GM04504 (cell line): ENCODE measurements around the gene FAAP100.

ENCODE experiments used
- DNase-seq: peaks from one replicate; pipeline ENCODE4 v3.0.0-alpha.2; 2012; ENCODE audit warnings: low read depth

The FAAP100 gene

GRCh38 chr17:81524865-81525159, 27.3 kb downstream of the FAAP100 start:
- DNase-seq = no peak

- DNase-seq = no peak
Observed at GRCh38 chr17:81524039-81524864, 27.9 kb downstream of the FAAP100 start.

- no peak for DNase-seq
Observed at GRCh38 chr17:81523402-81524038, 28.6 kb downstream of the FAAP100 start.

- DNase-seq = no peak
Observed at GRCh38 chr17:81522491-81523401, 29.4 kb downstream of the FAAP100 start.

GRCh38 chr17:81520021-81520901, 31.9 kb downstream of the FAAP100 start:
- no peak for DNase-seq

GRCh38 chr17:81519284-81520020, 32.7 kb downstream of the FAAP100 start:
- no peak for DNase-seq

- DNase-seq = no peak
Observed at GRCh38 chr17:81518785-81519283, 33.3 kb downstream of the FAAP100 start.

- no peak for DNase-seq
Observed at GRCh38 chr17:81518113-81518784, 33.9 kb downstream of the FAAP100 start.

- DNase-seq = no peak
Observed at GRCh38 chr17:81517339-81518112, 34.6 kb downstream of the FAAP100 start.

- DNase-seq = no peak
Observed at GRCh38 chr17:81517009-81517338, 35.2 kb downstream of the FAAP100 start.

- no peak for DNase-seq
Observed at GRCh38 chr17:81516439-81516838, 35.7 kb downstream of the FAAP100 start.

- no peak for DNase-seq
Observed at GRCh38 chr17:81515530-81516041, 36.6 kb downstream of the FAAP100 start.

- DNase-seq = peak; percentile 72
Observed at GRCh38 chr17:81514739-81515529, 37.2 kb downstream of the FAAP100 start.

GRCh38 chr17:81514489-81514738, 37.7 kb downstream of the FAAP100 start:
- DNase-seq = no peak

GRCh38 chr17:81513753-81514488, 38.2 kb downstream of the FAAP100 start:
- no peak for DNase-seq

- no peak for DNase-seq
Observed at GRCh38 chr17:81513372-81513752, 38.8 kb downstream of the FAAP100 start.

GRCh38 chr17:81512562-81513371, 39.4 kb downstream of the FAAP100 start, which contains the start of gene ACTG1:
TSS of gene ACTG1 (minus strand) at chr17:81512799. CDS start at chr17:81512354, 445 bp downstream.
- DNase-seq = peak; percentile 90
